K562 (cell line): Measurements from ENCODE around the gene TIPIN. TPM values are rescaled to one million over a fixed set of nuclear protein-coding genes. Genes with fewer than 3 reads are reported as not detected.
A peak's percentile ranks its signal among the peaks of the same experiment; 100 is the strongest.

ENCODE experiments used
- E2F3 ChIP-seq: fragments of 250-450 bp; sonication (Bioruptor Pico); IDR thresholded peaks from 2 replicates; pipeline ENCODE4 v1.4.0; 2020; ENCODE audit warnings: mild to moderate bottlenecking
- FOXP1 ChIP-seq: sonication (generic); formaldehyde crosslinking; IDR thresholded peaks from 2 replicates; pipeline ENCODE4 v1.8.0; 2022; ENCODE audit warnings: mild to moderate bottlenecking, missing genetic modification reagents
- HNRNPLL ChIP-seq: fragments of 200-400 bp; formaldehyde crosslinking; IDR thresholded peaks from 2 replicates; pipeline ENCODE4 v1.6.1; 2017; ENCODE audit warnings: low read length, low read depth, mild to moderate bottlenecking; ENCODE audit not compliant: poor library complexity, severe bottlenecking
- ILK ChIP-seq: fragments of 450-650 bp; IDR thresholded peaks from 2 replicates; pipeline ENCODE4 v1.6.1; 2016; ENCODE audit warnings: missing genetic modification characterization, low read depth, mild to moderate bottlenecking, missing compliant biosample characterization, moderate library complexity, borderline replicate concordance
- KHSRP ChIP-seq: fragments of 450-650 bp; IDR thresholded peaks from 2 replicates; pipeline ENCODE4 v1.6.1; 2017
- MTA3 ChIP-seq: fragments of 450-650 bp; formaldehyde crosslinking; IDR thresholded peaks from 2 replicates; pipeline ENCODE4 v1.6.1; 2017; ENCODE audit warnings: mild to moderate bottlenecking, borderline replicate concordance
- PCBP1 ChIP-seq: fragments of 200-400 bp; formaldehyde crosslinking; IDR thresholded peaks from 2 replicates; pipeline ENCODE4 v1.6.1; 2018; ENCODE audit warnings: mild to moderate bottlenecking, low read depth, low read length; ENCODE audit not compliant: poor library complexity, severe bottlenecking
- PTTG1 ChIP-seq: fragments of 450-650 bp; IDR thresholded peaks from 2 replicates; pipeline ENCODE4 v1.6.1; 2016; ENCODE audit warnings: low read depth, mild to moderate bottlenecking, missing genetic modification characterization, missing compliant biosample characterization
- RCOR1 ChIP-seq, 2 experiments: IDR thresholded peaks; 2 replicates each; pipeline ENCODE4 v1.6.1; 2012; ENCODE audit warnings: low read depth in 2 of 2, low read length in 2 of 2, borderline replicate concordance in 1 of 2, improper control_type of control experiment in 1 of 2
- SETDB1 ChIP-seq: IDR thresholded peaks from one replicate; pipeline ENCODE4 v1.6.1; 2012; ENCODE audit warnings: low read length, control low read depth, inconsistent platforms
- WHSC1 ChIP-seq: IDR thresholded peaks from one replicate; pipeline ENCODE4 v1.6.1; 2012; ENCODE audit warnings: low read length, control low read depth, inconsistent platforms
- ZBTB1 ChIP-seq: sonication (generic); formaldehyde crosslinking; IDR thresholded peaks from 2 replicates; pipeline ENCODE4 v1.8.1; 2023; ENCODE audit warnings: missing genetic modification reagents, low read depth, mild to moderate bottlenecking, borderline replicate concordance
- ZBTB12 ChIP-seq: fragments of 250-450 bp; sonication (Bioruptor Pico); IDR thresholded peaks from 2 replicates; pipeline ENCODE4 v1.4.0; 2020
- ZNF165 ChIP-seq: fragments of 250-450 bp; sonication (Bioruptor Pico); IDR thresholded peaks from 2 replicates; pipeline ENCODE4 v1.4.0; 2020; ENCODE audit warnings: borderline replicate concordance
- ZNF609 ChIP-seq: sonication (generic); formaldehyde crosslinking; IDR thresholded peaks from 2 replicates; pipeline ENCODE4 v1.8.1; 2023; ENCODE audit warnings: missing genetic modification reagents, mild to moderate bottlenecking, borderline replicate concordance
- ZNF830 ChIP-seq: fragments of 250-450 bp; sonication (Bioruptor Pico); IDR thresholded peaks from 2 replicates; pipeline ENCODE4 v1.5.0; 2021; ENCODE audit warnings: mild to moderate bottlenecking
- polyA plus RNA-seq, 8 experiments: library from polyadenylated mRNA; depleted of rRNA in 4 of 8; stranded (reverse) in 5 of 8; unstranded in 3 of 8; fragments of >200 nt; fragmentation: Nextera tagmentation in 2 of 8; fragmentation: Illumina TruSeq in 1 of 8; extraction: Ambion mirVana in 2 of 8; extraction: Trizol in 1 of 8; gene quantifications; 2 replicates each; pipeline versions ENCODE4 v1.2.1 to v1.2.3, GENCODE V29; 2011 to 2014; ENCODE audit warnings: inconsistent platforms in 1 of 8, missing spikeins in 1 of 8
- total RNA-seq, 7 experiments: library from RNA; depleted of rRNA in 6 of 7; stranded (reverse); fragments of >200 nt in 6 of 7; fragmentation: Illumina TruSeq in 2 of 7; extraction: Trizol in 2 of 7; gene quantifications; 2 replicates each; pipeline versions ENCODE4 v1.2.1 to v1.2.3, GENCODE V29; 2011 to 2021; ENCODE audit warnings: low replicate concordance in 1 of 7
- TF ChIP-seq, protein P1 (sequence below), 2 experiments: fragments of 450-650 bp; IDR thresholded peaks; 2 replicates each; pipeline ENCODE4 v1.6.1; 2016
- TF ChIP-seq, protein P2 (sequence below): fragments of 250-450 bp; sonication (Bioruptor Pico); IDR thresholded peaks from 2 replicates; pipeline ENCODE4 v1.8.0; 2022; ENCODE audit warnings: inconsistent platforms

Gene TIPIN
- total and polyA plus RNA-seq, 9 of the 15 experiments (the other 6 are each of a cell fraction or from before 2014, with no cell fraction given), result 22.9 to 61.4 (median 42.0) TPM

DNA sequence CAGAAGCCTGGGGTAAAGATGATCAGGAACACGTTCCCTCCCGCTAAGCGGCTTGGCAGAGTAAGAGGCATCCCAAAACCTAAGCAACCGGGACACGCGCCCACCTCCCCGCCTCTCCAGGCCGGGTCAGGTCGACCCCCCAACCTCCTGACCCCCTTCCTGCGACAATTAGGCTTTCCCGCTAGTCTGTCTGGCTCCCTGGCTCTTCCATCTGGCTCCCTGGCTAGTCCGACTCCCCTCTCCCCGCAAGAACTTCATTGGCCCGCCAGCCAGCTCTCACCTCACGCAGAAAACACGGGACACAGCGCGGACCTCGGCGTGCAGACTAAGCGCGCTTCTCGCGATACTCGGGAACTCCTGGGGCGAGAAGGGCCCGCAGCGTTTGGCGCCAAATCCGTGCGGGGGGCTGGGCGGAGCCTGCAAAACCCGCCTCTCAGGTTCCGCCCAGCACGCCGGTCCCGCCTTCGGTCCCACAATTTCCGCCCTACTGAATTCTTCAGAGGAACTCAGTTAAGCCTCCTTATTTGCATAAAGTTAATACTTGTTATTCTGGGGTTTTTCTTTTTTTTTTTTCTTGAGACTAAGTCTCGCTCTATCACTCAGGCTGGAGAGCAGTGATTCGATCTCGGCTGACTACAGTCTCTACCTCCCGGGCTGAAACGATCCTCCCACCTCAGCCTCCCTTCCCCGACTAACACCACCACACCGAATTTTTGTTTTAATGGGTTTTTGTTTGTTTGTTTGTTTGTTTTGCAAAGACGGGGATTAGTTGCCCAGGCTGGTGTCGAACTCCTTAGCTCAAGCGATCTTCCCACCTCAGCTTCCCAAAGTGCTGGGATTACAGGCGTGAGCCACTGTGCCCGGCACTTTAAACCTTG is at the start of gene TIPIN (continued):
- TF ChIP-seq SETDB1 (no peak), PCBP1 (no peak), WHSC1 (no peak), FOXP1 (peak; percentile 21; the same call in 1 of the 2 replicates), E2F3 (CRISPR knock-in tag) (peak; percentile 99), KHSRP (no peak), ZNF165 (CRISPR knock-in tag) (no peak), ZBTB12 (0 out of 2 replicates have a peak, but pooled peaks have one; percentile 32), ZBTB1 (no peak), PTTG1 (no peak), HNRNPLL (peak; percentile 60), ZNF830 (CRISPR knock-in tag) (no peak), ZNF609 (CRISPR knock-in tag) (0 out of 2 replicates have a peak, but pooled peaks have one; percentile 62), RCOR1 (IDR thresholded peaks at IDR 0.05; ENCODE audit: borderline replicate concordance in 1 of 2, low read depth in 2 of 2, low read length in 2 of 2) (peak in 1 of 2 experiments; percentile 60; a peak in 1 of 4 replicates), ILK (tag) (no peak), MTA3 (peak; percentile 52; the same call in 1 of the 2 replicates)
- TF ChIP-seq, protein P1, sequence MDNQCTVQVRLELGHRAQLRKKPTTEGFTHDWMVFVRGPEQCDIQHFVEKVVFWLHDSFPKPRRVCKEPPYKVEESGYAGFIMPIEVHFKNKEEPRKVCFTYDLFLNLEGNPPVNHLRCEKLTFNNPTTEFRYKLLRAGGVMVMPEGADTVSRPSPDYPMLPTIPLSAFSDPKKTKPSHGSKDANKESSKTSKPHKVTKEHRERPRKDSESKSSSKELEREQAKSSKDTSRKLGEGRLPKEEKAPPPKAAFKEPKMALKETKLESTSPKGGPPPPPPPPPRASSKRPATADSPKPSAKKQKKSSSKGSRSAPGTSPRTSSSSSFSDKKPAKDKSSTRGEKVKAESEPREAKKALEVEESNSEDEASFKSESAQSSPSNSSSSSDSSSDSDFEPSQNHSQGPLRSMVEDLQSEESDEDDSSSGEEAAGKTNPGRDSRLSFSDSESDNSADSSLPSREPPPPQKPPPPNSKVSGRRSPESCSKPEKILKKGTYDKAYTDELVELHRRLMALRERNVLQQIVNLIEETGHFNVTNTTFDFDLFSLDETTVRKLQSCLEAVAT (IDR thresholded peaks at IDR 0.05), result peak; percentile 56 to 68; a peak in 2 of 4 replicates
- TF ChIP-seq, protein P2, sequence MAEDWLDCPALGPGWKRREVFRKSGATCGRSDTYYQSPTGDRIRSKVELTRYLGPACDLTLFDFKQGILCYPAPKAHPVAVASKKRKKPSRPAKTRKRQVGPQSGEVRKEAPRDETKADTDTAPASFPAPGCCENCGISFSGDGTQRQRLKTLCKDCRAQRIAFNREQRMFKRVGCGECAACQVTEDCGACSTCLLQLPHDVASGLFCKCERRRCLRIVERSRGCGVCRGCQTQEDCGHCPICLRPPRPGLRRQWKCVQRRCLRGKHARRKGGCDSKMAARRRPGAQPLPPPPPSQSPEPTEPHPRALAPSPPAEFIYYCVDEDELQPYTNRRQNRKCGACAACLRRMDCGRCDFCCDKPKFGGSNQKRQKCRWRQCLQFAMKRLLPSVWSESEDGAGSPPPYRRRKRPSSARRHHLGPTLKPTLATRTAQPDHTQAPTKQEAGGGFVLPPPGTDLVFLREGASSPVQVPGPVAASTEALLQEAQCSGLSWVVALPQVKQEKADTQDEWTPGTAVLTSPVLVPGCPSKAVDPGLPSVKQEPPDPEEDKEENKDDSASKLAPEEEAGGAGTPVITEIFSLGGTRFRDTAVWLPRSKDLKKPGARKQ (CRISPR knock-in tag), result no peak
